A549 (cell line): ENCODE measurements around the gene FNDC7. TPM values are rescaled to one million over a fixed set of nuclear protein-coding genes. Genes with fewer than 3 reads are reported as not detected.

Experiments
- ATAC-seq, 2 experiments: fragments of 200-7000 bp in 1 of 2; fragments of >200 bp in 1 of 2; cut with Nextera tagmentation in 1 of 2; cut with Tn5 transposase in 1 of 2; 3 replicates each; pipeline versions ENCODE4 v1.8.0 to v1.9.1; 2018 to 2020; ENCODE audit warnings: mild to moderate bottlenecking in 1 of 2, moderate library complexity in 1 of 2
- CTCF ChIA-PET: fragments of 300-600 bp; sonication (Branson Sonifier 250); formaldehyde crosslinking; extraction: SDS; loops from one replicate; lab custom pipeline; 2021; ENCODE audit warnings: antibody characterized with exemption, inconsistent platforms; lab: Yijun Ruan, JAX
- POLR2A ChIA-PET: fragments of 350-600 bp; formaldehyde crosslinking; extraction: SDS; loops from one replicate; lab custom pipeline; 2021; ENCODE audit warnings: antibody characterized with exemption, inconsistent platforms; lab: Yijun Ruan, JAX
- DNase-seq, 2 experiments: peaks; one replicate each; pipeline versions ENCODE4 v3.0.0 to v3.0.0-alpha.2; 2011 to 2016; ENCODE audit warnings: low read depth in 1 of 2, low spot score in 1 of 2
- FAIRE-seq: peaks from 2 replicates; lab custom pipeline; 2011; peaks lifted over from hg19 to GRCh38; lab: Jason Lieb, UNC
- H3K27ac ChIP-seq, 2 experiments: fragments of >200 bp; sonication (Bioruptor Twin); formaldehyde crosslinking; 3 replicates each; pipeline ENCODE4 v1.5.1; 2016 to 2017
- H3K4me1 ChIP-seq: fragments of >200 bp; sonication (Bioruptor Twin); formaldehyde crosslinking; 3 replicates; pipeline ENCODE4 v1.6.1; 2016
- H3K4me2 ChIP-seq: fragments of >200 bp; sonication (Bioruptor Twin); formaldehyde crosslinking; 3 replicates; pipeline ENCODE4 v1.6.1; 2016
- H3K4me3 ChIP-seq: fragments of >200 bp; sonication (Bioruptor Twin); formaldehyde crosslinking; 3 replicates; pipeline ENCODE4 v1.5.1; 2016
- H3K9me3 ChIP-seq: fragments of >200 bp; sonication (Bioruptor Twin); formaldehyde crosslinking; 3 replicates; pipeline ENCODE4 v1.6.1; 2016
- ATOH8 ChIP-seq: fragments of 250-450 bp; sonication (Bioruptor Pico); IDR thresholded peaks from 2 replicates; pipeline ENCODE4 v1.5.0; 2020; ENCODE audit warnings: low read depth, mild to moderate bottlenecking, moderate library complexity
- BHLHE40 ChIP-seq: IDR thresholded peaks from 2 replicates; pipeline ENCODE4 v1.6.1; 2012; ENCODE audit warnings: low read depth, low read length, inconsistent platforms
- CBX2 ChIP-seq: fragments of 200-600 bp; sonication (generic); IDR thresholded peaks from 2 replicates; pipeline ENCODE4 v1.6.1; 2016; ENCODE audit warnings: low read depth, mild to moderate bottlenecking, borderline replicate concordance
- CBX8 ChIP-seq: fragments of 200-600 bp; sonication (generic); IDR thresholded peaks from 2 replicates; pipeline ENCODE4 v1.6.1; 2016
- CTCF ChIP-seq: fragments of >200 bp; sonication (Bioruptor Twin); formaldehyde crosslinking; IDR thresholded peaks from 3 replicates; pipeline ENCODE4 v1.5.1; 2016
- FOSL2 ChIP-seq, 2 experiments: fragments of 450-650 bp in 1 of 2; fragments of >200 bp in 1 of 2; sonication (Bioruptor Twin) in 1 of 2; formaldehyde crosslinking; IDR thresholded peaks; 2 replicates each; pipeline versions ENCODE4 v1.5.0 to v1.6.1; 2016 to 2020; ENCODE audit warnings: mild to moderate bottlenecking in 1 of 2, moderate library complexity in 1 of 2
- GATA3 ChIP-seq: IDR thresholded peaks from 2 replicates; pipeline ENCODE4 v1.6.1; 2012; ENCODE audit warnings: borderline replicate concordance
- HDAC2 ChIP-seq: fragments of 200-600 bp; sonication (generic); IDR thresholded peaks from 2 replicates; pipeline ENCODE4 v1.6.1; 2016
- HES2 ChIP-seq: fragments of >200 bp; sonication (Bioruptor Twin); formaldehyde crosslinking; IDR thresholded peaks from 2 replicates; pipeline ENCODE4 v1.6.1; 2016
- HMGXB4 ChIP-seq: fragments of 250-450 bp; sonication (Bioruptor Pico); IDR thresholded peaks from 2 replicates; pipeline ENCODE4 v1.5.0; 2021; ENCODE audit warnings: mild to moderate bottlenecking, moderate library complexity, borderline replicate concordance
- HOXB13 ChIP-seq: fragments of 250-450 bp; sonication (Bioruptor Pico); IDR thresholded peaks from 2 replicates; pipeline ENCODE4 v1.5.0; 2020; ENCODE audit warnings: low read depth, mild to moderate bottlenecking, moderate library complexity
- JUNB ChIP-seq: fragments of >200 bp; sonication (Bioruptor Twin); formaldehyde crosslinking; IDR thresholded peaks from 2 replicates; pipeline ENCODE4 v1.6.1; 2016
- MAFK ChIP-seq: fragments of 450-650 bp; IDR thresholded peaks from 2 replicates; pipeline ENCODE4 v1.6.1; 2014; ENCODE audit not compliant: partially characterized antibody
- MYC ChIP-seq: IDR thresholded peaks from 2 replicates; pipeline ENCODE4 v1.6.1; 2012; ENCODE audit warnings: mild to moderate bottlenecking, inconsistent platforms, low read length, improper control_type of control experiment, borderline replicate concordance
- NPAS2 ChIP-seq: fragments of 250-450 bp; sonication (Bioruptor Pico); IDR thresholded peaks from 2 replicates; pipeline ENCODE4 v1.8.0; 2022; ENCODE audit warnings: mild to moderate bottlenecking, moderate library complexity, borderline replicate concordance
- PHF8 ChIP-seq: fragments of 200-600 bp; sonication (generic); IDR thresholded peaks from 2 replicates; pipeline ENCODE4 v1.6.1; 2016; ENCODE audit warnings: low read depth, mild to moderate bottlenecking, antibody characterized with exemption, moderate library complexity, borderline replicate concordance
- POLR2A ChIP-seq: IDR thresholded peaks from 2 replicates; pipeline ENCODE4 v1.6.1; 2012; ENCODE audit warnings: mild to moderate bottlenecking, low read length
- POLR2AphosphoS2 ChIP-seq: conservative IDR thresholded peaks from 2 replicates; pipeline ENCODE4 v1.6.1; 2012; ENCODE audit warnings: low read length, improper control_type of control experiment, inconsistent platforms
- RAD21 ChIP-seq, 2 experiments: fragments of >200 bp in 1 of 2; sonication (Bioruptor Twin) in 1 of 2; formaldehyde crosslinking in 1 of 2; IDR thresholded peaks in 1 of 2; conservative IDR thresholded peaks in 1 of 2; 2 replicates in 1 of 2; 3 replicates in 1 of 2; pipeline ENCODE4 v1.6.1; 2012 to 2018; ENCODE audit warnings: inconsistent platforms in 1 of 2
- RCOR1 ChIP-seq: fragments of 150-350 bp; IDR thresholded peaks from 2 replicates; pipeline ENCODE4 v1.6.1; 2014; ENCODE audit warnings: antibody characterized with exemption, low read length, low read depth
- RFX5 ChIP-seq: fragments of 450-650 bp; IDR thresholded peaks from 2 replicates; pipeline ENCODE4 v1.7.1; 2014; ENCODE audit warnings: antibody characterized with exemption, mild to moderate bottlenecking, moderate library complexity
- TP53 ChIP-seq: fragments of 250-450 bp; sonication (Bioruptor Pico); IDR thresholded peaks from 2 replicates; pipeline ENCODE4 v1.5.0; 2021; ENCODE audit warnings: mild to moderate bottlenecking, moderate library complexity
- ZC3H11A ChIP-seq: fragments of 450-650 bp; IDR thresholded peaks from 2 replicates; pipeline ENCODE4 v1.6.1; 2014; ENCODE audit warnings: antibody characterized with exemption, mild to moderate bottlenecking
- ZFP36 ChIP-seq: fragments of 450-650 bp; IDR thresholded peaks from 2 replicates; pipeline ENCODE4 v1.6.1; 2014; ENCODE audit warnings: borderline replicate concordance; ENCODE audit not compliant: partially characterized antibody
- ZNF302 ChIP-seq: fragments of 250-450 bp; sonication (Bioruptor Pico); IDR thresholded peaks from 2 replicates; pipeline ENCODE4 v1.9.0; 2021; ENCODE audit warnings: inconsistent platforms, mild to moderate bottlenecking, moderate library complexity
- ZSCAN20 ChIP-seq: fragments of 250-450 bp; sonication (Bioruptor Pico); IDR thresholded peaks from 2 replicates; pipeline ENCODE4 v1.8.0; 2022; ENCODE audit warnings: mild to moderate bottlenecking, moderate library complexity
- WGBS: methylation state at CpG from one replicate; pipeline ENCODE4 v1.1.6; 2017; ENCODE audit errors: missing lambda C conversion rate; 5-methylcytosine and 5-hydroxymethylcytosine counted together
- polyA plus RNA-seq, 4 experiments: library from polyadenylated mRNA; depleted of rRNA in 3 of 4; stranded (reverse); fragments of >200 nt; fragmentation: RNase III in 1 of 4; extraction: RNeasy Plus Mini Kit Qiagen cat#74134 plus additional on column Dnase treatment in 1 of 4; gene quantifications; 2 replicates in 3 of 4; 3 replicates in 1 of 4; pipeline ENCODE4 v1.2.3, GENCODE V29; 2011 to 2017

Gene FNDC7
- polyA plus RNA-seq, 2 of the 4 experiments (the other 2 are of a cell fraction), result not detected

- H3K9me3 ChIP-seq, result no peaks in the 10 kb centered on the region
- WGBS, result 60% methylated on average over 3 of the region's 3 CpGs
- FAIRE-seq (no peak), ATAC-seq (no peak), DNase-seq (no peak)
- no peak overlapping the region for H3K4me2 ChIP-seq
- no peaks in the 10 kb centered on the region for H3K4me1 ChIP-seq
- POLR2A ChIA-PET, result no interaction called here
- no peak overlapping the region for H3K27ac ChIP-seq
- no peak overlapping the region for H3K4me3 ChIP-seq
- CTCF ChIA-PET, result interaction anchor here (1.1 kb wide), 1 partner anchor 74 kb away, joined by 5 read pairs; no protein-coding TSS in a partner anchor
- TF ChIP-seq RCOR1, result no peak
- TF ChIP-seq ZNF302 (CRISPR knock-in tag), result no peak
- TF ChIP-seq GATA3, result no peak
- TF ChIP-seq POLR2AphosphoS2, result no peak
These were observed 40.7 kb downstream of the FNDC7 start for GRCh38 chr1:108753363-108753762.

GRCh38 chr1:108758796-108759195, 46.1 kb downstream of the FNDC7 start:
- POLR2A ChIA-PET, result no interaction called here
- no peak overlapping the region for H3K27ac ChIP-seq
- H3K4me2 ChIP-seq, result no peak overlapping the region
- DNase-seq (no peak), ATAC-seq (no peak)
- H3K9me3 ChIP-seq, result no peaks in the 10 kb centered on the region
- no peak for TF ChIP-seq RAD21 (conservative IDR thresholded peaks at IDR 0.05 in 1 of 2, IDR thresholded peaks at IDR 0.05 in 1 of 2)
- no peak for TF ChIP-seq ZFP36
- TF ChIP-seq GATA3, result no peak
- TF ChIP-seq RFX5, result no peak
- TF ChIP-seq FOSL2 (IDR thresholded peaks at IDR 0.05), result no peak
- no peak for TF ChIP-seq FOSL2 (CRISPR knock-in tag; IDR thresholded peaks at IDR 0.05)
- no peak for TF ChIP-seq BHLHE40
- TF ChIP-seq HOXB13 (CRISPR knock-in tag), result no peak
- no peak for TF ChIP-seq MYC
- no peak for TF ChIP-seq POLR2A
- no peak for TF ChIP-seq NPAS2
- TF ChIP-seq TP53 (CRISPR knock-in tag), result no peak
- no peak for TF ChIP-seq JUNB
- no peak for TF ChIP-seq CBX8
- TF ChIP-seq HDAC2, result no peak
- TF ChIP-seq PHF8, result no peak
- no peak for TF ChIP-seq ZC3H11A
- TF ChIP-seq CBX2, result no peak
- TF ChIP-seq HMGXB4 (CRISPR knock-in tag), result no peak
- TF ChIP-seq MAFK, result no peak
- TF ChIP-seq ZSCAN20, result no peak
- TF ChIP-seq, all 56 proteins: peak for 0
- no peak for FAIRE-seq
- no peaks in the 10 kb centered on the region for H3K4me1 ChIP-seq
- H3K4me3 ChIP-seq, result no peak overlapping the region
- CTCF ChIA-PET, result no interaction called here

- no peaks in the 10 kb centered on the region for H3K9me3 ChIP-seq
- TF ChIP-seq POLR2A (no peak), HES2 (no peak), MAFK (no peak), ATOH8 (CRISPR knock-in tag) (no peak), CTCF (no peak)
- no peaks in the 10 kb centered on the region for H3K4me1 ChIP-seq
- DNase-seq (no peak), ATAC-seq (no peak), FAIRE-seq (no peak)
- H3K4me2 ChIP-seq, result no peak overlapping the region
- ChIA-PET CTCF (no interaction called here), POLR2A (no interaction called here)
- 94% methylated on average over 1 of the region's 1 CpG for WGBS
- H3K27ac ChIP-seq, result no peak overlapping the region
- no peak overlapping the region for H3K4me3 ChIP-seq
These were observed 54.4 kb downstream of the FNDC7 start for GRCh38 chr1:108767115-108767514.
